Neural cell (in vitro differentiated cells): ENCODE results near the gene ACCSL.

Experiments used
- EP300 ChIP-seq: fragments of 450-650 bp; conservative IDR thresholded peaks from 2 replicates; pipeline ENCODE4 v1.6.1; 2014; ENCODE audit warnings: antibody characterized with exemption, mild to moderate bottlenecking, moderate library complexity; ENCODE audit not compliant: poor library complexity, severe bottlenecking
- EZH2 ChIP-seq: fragments of 200-600, 300-800 bp; shearing (Covaris generic), sonication (generic); IDR thresholded peaks from 2 replicates; pipeline ENCODE4 v1.6.1; 2014; ENCODE audit warnings: antibody characterized with exemption, low read length, borderline replicate concordance, mild to moderate bottlenecking; ENCODE audit not compliant: insufficient read depth, poor library complexity, severe bottlenecking
- POLR2AphosphoS5 ChIP-seq: IDR thresholded peaks from 2 replicates; pipeline ENCODE4 v1.6.1; 2012
- TF ChIP-seq, protein P1 (sequence below): fragments of 450-650 bp; IDR thresholded peaks from 2 replicates; pipeline ENCODE4 v1.5.1; 2014; ENCODE audit warnings: antibody characterized with exemption, mild to moderate bottlenecking, moderate library complexity; ENCODE audit not compliant: poor library complexity, severe bottlenecking

DNA sequence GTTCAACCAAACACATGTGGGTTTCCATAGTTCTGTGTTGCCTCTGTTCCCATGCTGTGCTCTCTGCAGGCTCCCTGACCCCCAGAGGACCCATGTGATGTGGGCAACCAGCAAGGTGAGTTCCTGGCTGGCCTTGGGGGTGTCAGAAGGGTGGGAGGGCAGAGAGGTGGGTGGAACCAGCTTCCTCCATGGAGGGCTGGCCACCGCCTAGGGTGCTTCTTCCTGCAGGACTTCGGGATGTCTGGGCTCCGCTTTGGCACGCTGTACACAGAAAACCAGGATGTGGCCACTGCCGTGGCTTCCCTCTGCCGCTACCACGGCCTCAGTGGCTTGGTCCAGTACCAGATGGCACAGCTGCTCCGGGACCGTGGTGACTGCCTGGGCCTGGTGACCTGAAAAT is 33.2 kb downstream of the ACCSL start:
- TF ChIP-seq, protein P1, sequence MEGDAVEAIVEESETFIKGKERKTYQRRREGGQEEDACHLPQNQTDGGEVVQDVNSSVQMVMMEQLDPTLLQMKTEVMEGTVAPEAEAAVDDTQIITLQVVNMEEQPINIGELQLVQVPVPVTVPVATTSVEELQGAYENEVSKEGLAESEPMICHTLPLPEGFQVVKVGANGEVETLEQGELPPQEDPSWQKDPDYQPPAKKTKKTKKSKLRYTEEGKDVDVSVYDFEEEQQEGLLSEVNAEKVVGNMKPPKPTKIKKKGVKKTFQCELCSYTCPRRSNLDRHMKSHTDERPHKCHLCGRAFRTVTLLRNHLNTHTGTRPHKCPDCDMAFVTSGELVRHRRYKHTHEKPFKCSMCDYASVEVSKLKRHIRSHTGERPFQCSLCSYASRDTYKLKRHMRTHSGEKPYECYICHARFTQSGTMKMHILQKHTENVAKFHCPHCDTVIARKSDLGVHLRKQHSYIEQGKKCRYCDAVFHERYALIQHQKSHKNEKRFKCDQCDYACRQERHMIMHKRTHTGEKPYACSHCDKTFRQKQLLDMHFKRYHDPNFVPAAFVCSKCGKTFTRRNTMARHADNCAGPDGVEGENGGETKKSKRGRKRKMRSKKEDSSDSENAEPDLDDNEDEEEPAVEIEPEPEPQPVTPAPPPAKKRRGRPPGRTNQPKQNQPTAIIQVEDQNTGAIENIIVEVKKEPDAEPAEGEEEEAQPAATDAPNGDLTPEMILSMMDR: no peak
- no peak for TF ChIP-seq EP300
- no peak for TF ChIP-seq EZH2
- TF ChIP-seq POLR2AphosphoS5: no peak
